ENCODE results near the gene ABCC8.

ABCC8 gene

DNA sequence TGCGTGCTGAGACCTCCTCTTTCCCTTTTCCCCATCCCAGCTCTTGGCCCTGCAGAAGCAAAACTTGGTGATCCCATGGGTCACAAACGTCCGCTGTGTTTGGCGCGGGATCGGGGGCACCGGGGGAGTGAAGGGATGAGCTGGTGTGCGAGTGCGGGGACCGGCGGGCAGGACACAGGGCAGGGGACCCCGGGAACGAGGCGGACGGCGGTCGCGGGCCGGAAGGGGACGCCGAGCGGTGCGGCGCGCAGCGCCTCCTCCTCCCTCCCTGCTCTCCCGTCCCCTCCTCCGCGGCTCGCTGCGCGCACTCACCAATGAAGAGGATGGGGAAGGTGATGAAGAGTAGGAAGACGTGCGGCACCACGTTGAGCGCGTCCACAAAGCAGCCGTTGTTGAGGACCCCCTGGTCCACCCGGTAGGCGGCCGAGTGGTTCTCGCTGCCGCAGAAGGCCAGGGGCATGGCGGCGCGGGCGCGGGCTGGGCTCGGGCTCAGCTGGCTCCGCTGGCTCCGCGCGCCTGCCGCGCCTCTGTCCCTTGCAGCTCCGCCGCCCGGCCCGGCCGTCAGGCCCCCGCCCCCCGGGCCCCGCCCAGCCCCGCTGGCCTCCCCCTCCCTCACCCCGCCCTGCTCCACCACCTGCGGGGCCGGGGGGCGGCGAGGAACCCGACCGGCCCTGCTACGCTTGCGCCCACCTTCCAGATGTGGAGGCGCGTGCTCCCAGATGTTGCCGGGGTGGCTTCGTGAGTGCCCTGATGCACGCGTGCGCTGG lies at the start of gene ABCC8:
Gene ABCC8 (minus strand): TSS at position 529 of the 767 bp plus-strand sequence. CDS start 69 bp downstream, at position 460.
- DNase-seq (ENCODE audit: low read depth), result no peak

GRCh38 chr11:17526326-17526725 lies 49.7 kb upstream of the ABCC8 start:
- no peak for DNase-seq (ENCODE audit: low read depth)

DNA sequence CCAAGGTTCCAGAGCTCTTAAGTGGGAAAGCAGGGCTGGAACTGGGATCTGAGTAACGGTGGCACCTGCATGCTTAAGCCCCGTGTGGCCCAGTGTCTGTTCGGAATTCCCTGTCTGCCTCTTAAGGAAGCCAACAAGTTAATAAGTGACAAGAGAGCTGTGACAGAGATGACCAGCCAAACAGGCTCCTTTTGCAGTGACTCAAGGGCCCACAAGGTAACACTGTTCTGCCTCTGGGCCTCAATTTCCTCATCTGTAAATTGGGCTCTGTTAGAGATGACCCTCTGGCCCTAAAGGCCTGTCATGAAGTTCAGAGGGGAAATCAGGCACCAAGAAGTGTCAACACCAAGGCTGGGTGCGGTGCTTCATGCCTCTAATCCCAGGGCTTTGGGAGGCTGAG lies 48.9 kb upstream of the ABCC8 start:
- no peak for DNase-seq (ENCODE audit: low read depth)

GRCh38 chr11:17524221-17524620 lies 47.6 kb upstream of the ABCC8 start:
- no peak for DNase-seq (ENCODE audit: low read depth)

- DNase-seq (ENCODE audit: low read depth), result no peak
These were observed 46.0 kb upstream of the ABCC8 start for GRCh38 chr11:17522655-17523054.

GRCh38 chr11:17521106-17521900 lies 44.7 kb upstream of the ABCC8 start:
- no peak for DNase-seq (ENCODE audit: low read depth)

DNA sequence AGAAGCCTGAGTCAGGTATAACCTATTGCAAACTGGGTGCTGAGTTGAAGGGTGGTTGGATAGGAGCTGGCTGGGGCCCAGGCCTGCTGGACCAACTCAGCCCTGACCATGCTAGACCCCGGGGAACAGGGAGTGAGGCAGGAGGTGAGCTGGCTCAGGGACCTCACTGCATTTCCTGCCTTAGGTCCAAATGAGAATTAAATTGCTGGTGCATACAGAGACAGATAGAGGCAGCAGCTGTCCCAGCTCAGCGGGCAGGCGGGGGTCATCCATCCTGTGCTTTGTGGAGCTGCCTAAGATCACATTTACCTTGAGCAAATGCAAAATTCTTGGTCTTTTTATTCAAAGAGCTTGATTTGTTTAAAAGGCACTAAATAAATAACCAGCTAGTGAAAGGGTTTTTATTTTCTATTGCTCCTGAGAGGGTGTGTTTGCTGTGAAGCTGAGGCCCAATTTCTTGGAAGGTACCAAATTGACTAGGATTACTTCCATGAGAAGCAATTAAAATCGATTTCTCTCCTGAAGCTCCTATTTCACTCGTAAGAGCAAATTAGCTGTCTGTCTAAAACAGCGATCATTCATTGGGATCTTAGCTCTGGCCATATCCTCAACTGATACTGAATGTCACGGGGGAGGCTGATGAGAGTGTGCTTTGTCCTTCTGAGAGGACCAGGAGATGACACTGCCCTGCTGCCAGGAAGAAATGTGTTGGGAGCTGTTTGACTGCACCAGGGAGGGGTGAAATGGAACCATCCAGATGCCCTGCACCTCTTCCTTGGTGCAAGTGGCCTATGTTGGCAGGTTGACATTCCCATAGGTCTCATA lies 42.6 kb upstream of the ABCC8 start:
- no peak for DNase-seq (ENCODE audit: low read depth)

- DNase-seq (ENCODE audit: low read depth), result no peak
These were observed 41.7 kb upstream of the ABCC8 start for GRCh38 chr11:17518366-17518765.

DNA sequence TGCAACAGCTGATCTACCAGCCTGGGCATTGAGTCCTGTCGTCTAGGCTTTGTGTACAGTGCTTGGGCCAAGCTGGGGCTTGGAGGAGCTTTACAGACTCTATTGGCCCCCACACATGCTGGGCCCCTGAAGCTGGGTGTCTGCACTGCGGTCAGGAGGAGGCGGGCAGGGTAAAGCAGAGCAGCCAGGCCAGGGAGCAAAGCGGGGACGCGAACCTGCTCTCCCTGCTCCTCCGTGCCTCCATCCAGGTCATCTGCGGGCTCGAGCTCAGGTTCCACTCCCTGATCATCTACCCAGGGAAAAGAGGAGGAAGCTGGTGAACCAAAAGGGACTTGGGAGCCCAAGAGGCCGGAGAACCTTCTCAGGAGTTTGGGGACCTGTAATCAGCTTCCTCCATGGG lies 40.5 kb upstream of the ABCC8 start:
- no peak for DNase-seq (ENCODE audit: low read depth)

DNA sequence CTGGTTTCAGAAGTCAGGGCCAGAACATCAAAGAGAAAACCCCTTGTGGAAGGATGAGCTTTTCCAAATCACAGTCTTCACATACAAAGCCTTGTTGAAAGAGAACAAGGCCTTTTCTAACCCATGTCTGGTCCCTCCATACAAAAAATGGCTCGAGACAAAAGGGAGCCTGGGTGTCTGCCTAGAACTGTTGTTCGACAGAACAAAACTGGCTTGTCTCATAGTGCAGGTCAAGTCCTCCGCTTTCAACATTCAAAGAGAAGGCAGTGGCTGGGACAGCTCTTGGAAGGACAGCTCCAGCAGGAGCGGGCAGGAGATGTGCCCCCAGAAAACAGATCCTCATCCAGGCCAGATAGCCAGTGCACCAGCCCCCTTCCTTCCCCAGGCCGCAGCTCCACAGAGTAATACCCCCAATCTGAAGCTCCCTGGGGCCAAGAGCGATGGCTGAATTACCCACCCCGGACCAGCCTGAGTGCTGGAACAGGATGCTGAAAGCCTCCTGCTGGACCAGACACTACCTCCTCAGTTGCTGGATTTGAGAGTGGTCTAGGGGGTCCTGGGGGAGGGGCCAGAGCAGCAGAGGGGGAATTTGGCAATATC lies 40.0 kb upstream of the ABCC8 start:
- DNase-seq (ENCODE audit: low read depth), result no peak

- no peak for DNase-seq (ENCODE audit: low read depth)
These were observed 39.0 kb upstream of the ABCC8 start for GRCh38 chr11:17515443-17516176.

GRCh38 chr11:17514476-17514875 lies 37.8 kb upstream of the ABCC8 start:
- no peak for DNase-seq (ENCODE audit: low read depth)

- DNase-seq (ENCODE audit: low read depth), result no peak
These were observed 37.2 kb upstream of the ABCC8 start for GRCh38 chr11:17513853-17514252.

- no peak for DNase-seq (ENCODE audit: low read depth)
These were observed 35.5 kb upstream of the ABCC8 start for GRCh38 chr11:17512101-17512500.

DNA sequence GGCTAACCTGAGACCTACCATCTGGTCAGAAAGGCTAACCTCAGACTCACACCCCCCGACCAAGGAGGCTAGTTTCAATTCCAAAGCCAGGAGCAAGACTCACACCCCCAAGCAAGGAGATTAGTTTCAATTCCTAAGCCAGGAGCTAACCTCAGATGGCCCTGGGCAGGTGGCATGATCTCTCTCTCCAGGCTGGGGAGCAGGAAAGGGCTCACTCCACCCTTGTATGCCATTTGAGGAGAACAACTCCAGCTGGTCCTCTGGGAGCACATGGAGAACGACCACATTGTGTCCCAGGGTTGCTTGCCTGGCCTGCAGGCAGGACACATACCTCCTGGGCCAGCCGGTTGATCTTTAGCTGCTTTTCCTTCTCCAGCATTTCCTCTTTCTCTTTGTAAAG lies 34.9 kb upstream of the ABCC8 start:
- DNase-seq (ENCODE audit: low read depth), result no peak

DNA sequence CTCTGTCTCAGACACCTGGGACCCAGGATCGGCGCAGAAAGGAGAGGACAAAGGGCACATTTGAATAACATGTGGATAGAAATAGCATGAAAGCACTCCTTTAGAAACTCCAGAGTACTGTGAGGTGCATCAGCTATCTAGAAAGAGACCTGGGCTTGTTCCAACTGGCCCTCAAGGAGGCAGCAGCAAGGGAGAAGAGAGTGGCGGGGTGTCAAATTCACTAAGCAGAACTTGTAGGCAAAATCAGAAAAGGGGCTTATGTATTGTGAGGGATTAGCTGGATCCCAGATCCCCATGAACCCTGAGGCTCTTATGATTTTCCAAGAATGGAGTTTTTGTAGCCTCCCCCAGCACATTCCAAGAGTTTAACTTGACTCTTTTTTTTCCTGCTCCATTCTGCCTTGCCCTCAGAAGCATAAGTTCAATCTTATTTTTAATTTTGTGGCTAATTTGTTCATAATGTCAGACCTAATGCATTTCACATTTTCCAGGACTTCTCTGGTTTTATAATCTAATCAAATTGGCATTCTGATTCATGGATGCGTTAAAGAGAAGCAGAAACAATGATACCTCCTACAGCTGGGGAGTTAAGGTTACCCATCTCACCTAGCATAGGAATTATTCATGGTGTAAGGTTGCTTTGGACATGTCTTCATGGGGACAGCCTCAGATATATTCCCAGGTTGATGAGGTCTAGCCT lies 34.0 kb upstream of the ABCC8 start:
- DNase-seq (ENCODE audit: low read depth), result no peak

DNA sequence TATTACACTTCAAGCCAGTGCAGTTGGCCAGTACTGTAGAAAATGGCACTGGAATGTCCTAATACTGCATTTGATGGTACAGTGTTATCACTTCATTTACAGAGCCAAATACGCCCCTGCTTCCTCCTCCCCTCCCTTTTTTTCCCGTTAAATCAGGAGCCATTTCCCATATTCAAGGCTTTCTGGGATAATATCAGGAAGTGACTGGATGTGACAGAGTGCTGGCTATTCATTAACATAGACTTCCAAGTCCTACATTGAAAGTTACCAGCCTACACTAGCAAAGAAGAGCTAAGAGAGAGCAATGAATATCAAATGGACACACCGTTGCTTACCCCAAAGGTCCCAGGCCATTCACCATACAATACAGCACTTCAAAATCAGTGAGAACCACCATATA lies 32.1 kb upstream of the ABCC8 start:
- DNase-seq (ENCODE audit: low read depth), result no peak

GRCh38 chr11:17508306-17508705 lies 31.7 kb upstream of the ABCC8 start:
- DNase-seq (ENCODE audit: low read depth), result no peak

DNA sequence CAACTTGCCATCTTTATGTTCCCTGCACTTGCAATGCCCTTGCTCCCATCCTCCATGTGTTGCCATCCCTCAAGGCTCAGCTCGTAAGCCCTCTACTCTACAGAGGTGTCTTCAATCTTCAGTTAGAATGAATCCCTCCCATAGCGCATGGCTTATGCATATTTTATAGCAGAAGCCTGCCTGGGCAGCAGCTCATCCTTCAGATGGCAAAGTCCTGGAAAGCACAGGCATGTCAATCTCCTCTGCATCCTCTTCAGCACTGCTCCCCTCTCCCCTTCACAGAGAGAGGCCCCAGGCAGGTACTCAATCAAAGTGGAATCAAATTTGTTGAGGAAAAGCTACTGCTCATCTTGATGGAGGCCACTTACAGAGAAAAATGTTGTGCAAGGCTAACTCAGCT lies 31.1 kb upstream of the ABCC8 start:
- no peak for DNase-seq (ENCODE audit: low read depth)

- DNase-seq (ENCODE audit: low read depth), result no peak
These were observed 30.3 kb upstream of the ABCC8 start for GRCh38 chr11:17506942-17507341.

- DNase-seq (ENCODE audit: low read depth), result no peak
These were observed 29.7 kb upstream of the ABCC8 start for GRCh38 chr11:17506314-17506713.

Data from stimulated activated CD8-positive, alpha-beta memory T cell treated with anti-CD3 and anti-CD28 coated beads, Interleukin-4, amount 100 ng/mL, for 24 hours (primary cell).